T-cell (primary cell): ENCODE results near the gene RNPEPL1. TPM values are rescaled to one million over a fixed set of nuclear protein-coding genes. Genes with fewer than 3 reads are reported as not detected.

Source experiments
- ATAC-seq, 4 experiments: fragments of 200-7000 bp in 3 of 4; fragments of 150-1000 bp in 1 of 4; cut with Tn5 transposase; replicated peaks in 1 of 4; 1 replicate in 3 of 4; 2 replicates in 1 of 4; pipeline ENCODE4 v1.10.0; 2021; ENCODE audit warnings: moderate library complexity in 3 of 4, mild to moderate bottlenecking in 2 of 4, moderate number of reproducible peaks in 1 of 4
- CTCF ChIA-PET, 2 donors: fragments of 300-600 bp; sonication (Branson Sonifier 250); formaldehyde crosslinking; loops; one replicate each; lab custom pipeline; 2022; ENCODE audit warnings: antibody characterized with exemption in 2 of 2; lab: Charles Lee
- POLR2A ChIA-PET, 2 donors: fragments of 300-600 bp; sonication (Branson Sonifier 250); formaldehyde crosslinking; loops; one replicate each; lab custom pipeline; 2022; ENCODE audit warnings: antibody characterized with exemption in 2 of 2; lab: Charles Lee
- DNase-seq, 35 experiments: peaks; one replicate each; pipeline versions ENCODE4 v3.0.0 to v3.0.0-alpha.2; 2013 to 2023
- H3K27ac ChIP-seq: one replicate; pipeline ENCODE4 v1.5.1; 2013; ENCODE audit warnings: low read length
- H3K27me3 ChIP-seq, 2 experiments: replicated peaks in 1 of 2; 1 replicate in 1 of 2; 2 replicates in 1 of 2; pipeline versions ENCODE4 v1.6.1 to v1.7.0; 2013; ENCODE audit warnings: low read length in 1 of 2, mixed read lengths in 1 of 2; ENCODE audit not compliant: control insufficient read depth in 2 of 2, insufficient read depth in 2 of 2; ENCODE audit errors: extremely low read depth in 1 of 2
- H3K36me3 ChIP-seq, 2 donors: 1 replicate in 1 of 2; 2 replicates in 1 of 2; pipeline versions ENCODE4 v1.6.1 to v1.7.0; 2013; ENCODE audit warnings: low read length in 1 of 2; ENCODE audit not compliant: control insufficient read depth in 2 of 2, insufficient read depth in 1 of 2; ENCODE audit errors: extremely low read depth in 1 of 2
- H3K4me1 ChIP-seq, 2 experiments: 1 replicate in 1 of 2; 2 replicates in 1 of 2; pipeline versions ENCODE4 v1.6.1 to v1.7.0; 2013; ENCODE audit warnings: low read length in 2 of 2, mixed read lengths in 1 of 2; ENCODE audit not compliant: insufficient read depth in 2 of 2, control insufficient read depth in 1 of 2; ENCODE audit errors: extremely low read depth in 1 of 2
- H3K4me3 ChIP-seq, 2 donors: 1 replicate in 1 of 2; 2 replicates in 1 of 2; pipeline versions ENCODE4 v1.5.1 to v1.7.0; 2013; ENCODE audit warnings: mild to moderate bottlenecking in 2 of 2, low read length in 1 of 2, moderate library complexity in 1 of 2; ENCODE audit not compliant: control insufficient read depth in 1 of 2; ENCODE audit errors: extremely low read depth in 1 of 2
- H3K9me3 ChIP-seq: 2 replicates; pipeline ENCODE4 v1.7.0; 2013
- H3K27ac Mint-ChIP-seq, 2 donors: one replicate each; pipeline ENCODE4 v1.8.0; 2020 to 2021; ENCODE audit warnings: mild to moderate bottlenecking in 2 of 2, mixed read lengths in 2 of 2
- H3K27me3 Mint-ChIP-seq, 2 donors: one replicate each; pipeline ENCODE4 v1.8.0; 2021 to 2022; ENCODE audit warnings: mixed read lengths in 2 of 2
- H3K36me3 Mint-ChIP-seq: one replicate; pipeline ENCODE4 v1.8.0; 2021; ENCODE audit warnings: mixed read lengths
- H3K4me1 Mint-ChIP-seq, 3 donors: one replicate each; pipeline ENCODE4 v1.8.0; 2020 to 2022; ENCODE audit warnings: mixed read lengths in 3 of 3, mild to moderate bottlenecking in 1 of 3
- H3K4me3 Mint-ChIP-seq, 3 donors: one replicate each; pipeline ENCODE4 v1.8.0; 2020 to 2022; ENCODE audit warnings: mild to moderate bottlenecking in 3 of 3, mixed read lengths in 3 of 3, moderate library complexity in 3 of 3
- H3K9me3 Mint-ChIP-seq, 3 donors: one replicate each; pipeline ENCODE4 v1.8.0; 2020 to 2022; ENCODE audit warnings: mixed read lengths in 3 of 3
- WGBS: methylation state at CpG from one replicate; pipeline ENCODE4 v1.1.5; 2013; ENCODE audit warnings: missing lambda C conversion rate; ENCODE audit not compliant: insufficient coverage; 5-methylcytosine and 5-hydroxymethylcytosine counted together
- total RNA-seq, 35 experiments: library from RNA in 6 of 35; stranded (reverse) in 6 of 35; fragments of 120-200 nt in 1 of 35; gene quantifications; one replicate each; pipeline versions ENCODE4 v1.2.1 to v1.2.4 and lab custom pipeline; 2013 to 2026

The RNPEPL1 gene
- total RNA-seq, 5 donors from 2014 or later (not counting 1 experiment from before 2014, with no cell fraction given): 87.6 to 202 (median 189) TPM

DNA sequence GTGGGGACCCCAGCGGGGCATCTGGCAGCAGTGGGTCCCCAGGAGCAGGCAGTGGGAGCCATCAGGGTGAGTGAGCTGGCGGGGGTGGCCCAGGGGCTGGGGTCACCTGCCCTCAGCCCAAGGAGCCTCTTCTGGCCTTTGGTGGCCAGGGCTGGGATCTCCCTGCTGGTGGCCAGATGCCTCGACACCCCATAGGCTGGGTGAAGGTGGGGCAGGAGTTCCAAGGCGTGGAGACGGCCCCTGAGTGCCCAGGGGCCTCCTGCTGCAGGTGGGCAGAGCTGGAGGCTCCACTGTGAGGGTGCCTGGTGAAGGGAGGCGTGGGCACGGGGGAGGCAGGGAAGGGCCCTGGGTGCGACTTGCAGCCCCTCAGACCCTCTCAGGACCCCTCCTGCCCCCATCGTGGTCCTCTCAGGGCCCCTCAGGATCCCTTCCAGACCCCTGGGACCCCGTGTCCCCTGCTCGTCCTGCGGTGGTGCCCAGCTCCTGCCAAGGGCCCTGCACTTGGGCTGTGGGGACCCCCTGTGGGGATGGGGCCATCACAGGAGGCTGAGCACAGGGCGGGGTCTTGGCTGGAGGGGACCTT is 52.0 kb downstream of the RNPEPL1 start:
- POLR2A ChIA-PET: no interaction called here
- peak in 3 of 35 experiments; percentile 1 to 24 (median 2) for DNase-seq
- peak overlapping the region; percentile 96 for H3K27ac ChIP-seq

DNA sequence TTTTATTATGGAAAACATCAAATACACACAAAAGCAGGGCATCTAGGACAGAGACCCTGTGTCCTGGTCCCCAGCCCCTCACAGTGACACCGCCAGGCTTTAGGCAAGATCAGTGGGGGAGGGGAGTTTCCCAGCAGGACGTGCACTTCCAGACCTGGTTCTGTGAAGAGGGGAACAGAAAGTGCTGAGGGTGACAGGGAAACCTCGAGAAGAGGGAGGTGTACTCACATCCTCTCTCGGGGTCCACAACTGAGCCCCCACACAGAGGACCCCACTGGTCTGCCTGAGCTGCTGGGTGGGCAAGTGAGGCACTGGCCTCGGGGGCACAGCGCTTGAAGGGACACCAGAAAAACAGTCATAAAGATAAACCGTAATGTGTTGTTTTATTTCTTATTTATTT is 52.6 kb downstream of the RNPEPL1 start:
- Histone ChIP-seq H3K4me3 (no peak overlapping the region), H3K4me1 (peaks cover 35 to 66% of the 10 kb centered on the region in 2 experiments), H3K27ac (peak overlapping the region; percentile 96), H3K36me3 (peaks cover 0 to 4% of the 10 kb centered on the region in 2 donors), H3K27me3 (no peaks in the 10 kb centered on the region), H3K9me3 (no peaks in the 10 kb centered on the region)
- Mint-ChIP-seq H3K27me3 (no peaks in the 10 kb centered on the region), H3K27ac (peak overlapping the region; percentile 43 to 66), H3K4me1 (peaks cover 38 to 47% (median 43%) of the 10 kb centered on the region in 3 donors), H3K4me3 (peak overlapping the region in 1 of 3 donors; percentile 85), H3K36me3 (peaks cover 20% of the 10 kb centered on the region), H3K9me3 (peaks cover 0 to 6% (median 0%) of the 10 kb centered on the region in 3 donors)
- WGBS: no CpG with 5 or more reads among the region's 7 CpGs
- DNase-seq (peak in 2 of 35 experiments; percentile 2 to 32), ATAC-seq (no peak)
- CTCF ChIA-PET: interaction anchor here in 1 of 2 donors (1.3 kb wide), 1 partner anchor 106 kb away, joined by 14 read pairs; no protein-coding TSS in a partner anchor
- POLR2A ChIA-PET: no interaction called here

More for the DNA sequence above, 52.0 kb downstream of the RNPEPL1 start:
- peaks cover 20% of the 10 kb centered on the region for H3K36me3 Mint-ChIP-seq
- no peak overlapping the region for H3K4me3 Mint-ChIP-seq
- H3K36me3 ChIP-seq: peaks cover 0 to 4% of the 10 kb centered on the region in 2 donors
- H3K9me3 Mint-ChIP-seq: peaks cover 0 to 6% (median 0%) of the 10 kb centered on the region in 3 donors
- no peak overlapping the region for H3K4me3 ChIP-seq
- no peak for ATAC-seq
- peaks cover 31 to 59% of the 10 kb centered on the region in 2 experiments for H3K4me1 ChIP-seq
- CTCF ChIA-PET: no interaction called here
- H3K27me3 ChIP-seq: no peaks in the 10 kb centered on the region
- H3K9me3 ChIP-seq: no peaks in the 10 kb centered on the region
- H3K27me3 Mint-ChIP-seq: no peaks in the 10 kb centered on the region
- H3K4me1 Mint-ChIP-seq: peaks cover 35 to 42% (median 39%) of the 10 kb centered on the region in 3 donors
- WGBS: 93% methylated on average over 7 of the region's 13 CpGs
- H3K27ac Mint-ChIP-seq: no peak overlapping the region

DNA sequence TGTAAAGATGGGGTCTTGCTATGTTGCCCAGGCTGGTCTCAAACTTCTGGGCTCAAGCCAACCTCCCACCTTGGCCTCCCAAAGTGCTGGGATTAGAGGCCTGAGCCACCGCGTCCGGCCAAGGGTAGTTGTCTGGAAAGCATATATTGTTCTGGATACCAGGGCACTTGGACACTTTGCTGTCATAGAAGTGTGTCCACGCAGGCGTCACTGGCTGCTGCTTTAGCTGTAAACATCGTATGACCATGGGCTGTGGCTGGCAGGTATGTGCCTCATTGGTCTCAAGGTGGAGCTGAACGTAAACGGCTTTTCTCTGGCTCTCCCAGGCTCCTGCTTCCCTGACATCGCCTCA is 53.8 kb downstream of the RNPEPL1 start:
- H3K36me3 ChIP-seq: peaks cover 0 to 4% of the 10 kb centered on the region in 2 donors
- ATAC-seq (no peak), DNase-seq (peak in 3 of 35 experiments; percentile 3 to 19 (median 19))
- CTCF ChIA-PET: interaction anchor here (0.6 to 2.4 kb wide), 5 partner anchors 11 to 108 kb away, joined by 5 to 16 read pairs (median 14); partner anchors contain the start of gene CAPN10 (in 1 of the 2)
- H3K27ac Mint-ChIP-seq: peak overlapping the region; percentile 88 to 96
- peaks cover 47 to 56% (median 51%) of the 10 kb centered on the region in 3 donors for H3K4me1 Mint-ChIP-seq
- WGBS: 82% methylated on average over 7 of the region's 9 CpGs
- H3K9me3 Mint-ChIP-seq: peaks cover 0 to 6% (median 0%) of the 10 kb centered on the region in 3 donors
- H3K27me3 ChIP-seq: no peaks in the 10 kb centered on the region
- H3K27ac ChIP-seq: peak overlapping the region; percentile 96
- H3K9me3 ChIP-seq: no peaks in the 10 kb centered on the region
- H3K4me1 ChIP-seq: peaks cover 43 to 77% of the 10 kb centered on the region in 2 experiments
- no peak overlapping the region for H3K4me3 ChIP-seq
- H3K27me3 Mint-ChIP-seq: no peaks in the 10 kb centered on the region
- peaks cover 14% of the 10 kb centered on the region for H3K36me3 Mint-ChIP-seq
- peak overlapping the region in 2 of 3 donors; percentile 60 to 85 for H3K4me3 Mint-ChIP-seq
- POLR2A ChIA-PET: interaction anchor here in 1 of 2 donors (0.6 to 1.2 kb wide), 2 partner anchors 20 to 35 kb away, joined by 4 to 5 read pairs; partner anchors contain the start of gene CAPN10

DNA sequence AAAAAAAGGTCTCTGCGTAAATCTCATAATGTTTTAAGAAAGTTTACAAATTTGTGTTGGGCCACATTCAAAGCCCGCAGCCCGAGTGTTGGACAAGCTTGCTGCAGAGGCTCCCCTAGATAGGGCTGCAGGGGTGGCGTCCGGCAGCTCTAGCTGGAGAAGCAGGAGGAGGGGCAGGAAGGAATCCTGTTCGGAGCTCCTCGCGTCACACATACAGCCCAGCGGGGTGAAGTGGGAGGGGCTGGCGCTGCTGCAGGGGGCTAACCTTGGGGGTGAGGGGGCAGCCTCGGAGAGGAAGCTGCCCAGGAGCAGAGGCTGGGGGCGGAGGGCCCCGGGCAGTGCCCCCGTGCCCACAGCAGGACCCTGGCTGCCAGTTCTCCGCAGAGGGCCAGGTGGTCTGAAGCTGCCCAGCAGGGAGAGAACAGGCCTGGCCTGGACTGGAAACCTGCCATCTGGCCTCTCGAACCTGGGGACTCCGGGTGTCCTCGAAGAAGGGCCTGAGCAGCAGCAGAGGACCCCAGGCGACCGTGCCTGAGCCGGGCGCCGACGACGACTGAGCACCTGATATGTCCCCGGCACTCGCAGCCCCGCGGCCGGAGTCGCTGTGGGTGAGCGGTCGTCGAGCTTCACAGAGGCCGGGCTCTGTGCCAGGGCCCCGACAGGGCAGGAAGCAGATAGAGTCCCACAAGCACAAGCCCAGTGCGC is 54.4 kb downstream of the RNPEPL1 start:
- H3K4me1 Mint-ChIP-seq: peaks cover 49 to 61% (median 58%) of the 10 kb centered on the region in 3 donors
- H3K4me3 Mint-ChIP-seq: peak overlapping the region in 2 of 3 donors; percentile 21 to 85
- no peaks in the 10 kb centered on the region for H3K9me3 ChIP-seq
- ChIA-PET CTCF (interaction anchor here (0.6 to 2.4 kb wide), 6 partner anchors 11 to 108 kb away, joined by 4 to 16 read pairs (median 6); partner anchors contain the start of gene CAPN10 (in 1 of the 2)), POLR2A (interaction anchor here in 1 of 2 donors (0.6 to 1.2 kb wide), 2 partner anchors 21 to 36 kb away, joined by 4 to 5 read pairs; partner anchors contain the start of gene CAPN10)
- peak overlapping the region; percentile 88 to 96 for H3K27ac Mint-ChIP-seq
- WGBS: 23% methylated on average over 30 of the region's 37 CpGs
- no peaks in the 10 kb centered on the region for H3K27me3 ChIP-seq
- peak overlapping the region; percentile 96 for H3K27ac ChIP-seq
- DNase-seq (peak in 30 of 35 experiments; percentile 23 to 82 (median 62)), ATAC-seq (peak; percentile 14 to 59 (median 40))
- H3K36me3 ChIP-seq: peaks cover 0 to 4% of the 10 kb centered on the region in 2 donors
- H3K36me3 Mint-ChIP-seq: peaks cover 13% of the 10 kb centered on the region
- H3K9me3 Mint-ChIP-seq: peaks cover 0 to 5% (median 0%) of the 10 kb centered on the region in 3 donors
- peak overlapping the region; percentile 11 to 30 for H3K4me3 ChIP-seq
- H3K27me3 Mint-ChIP-seq: no peaks in the 10 kb centered on the region
- H3K4me1 ChIP-seq: peaks cover 47 to 84% of the 10 kb centered on the region in 2 experiments

DNA sequence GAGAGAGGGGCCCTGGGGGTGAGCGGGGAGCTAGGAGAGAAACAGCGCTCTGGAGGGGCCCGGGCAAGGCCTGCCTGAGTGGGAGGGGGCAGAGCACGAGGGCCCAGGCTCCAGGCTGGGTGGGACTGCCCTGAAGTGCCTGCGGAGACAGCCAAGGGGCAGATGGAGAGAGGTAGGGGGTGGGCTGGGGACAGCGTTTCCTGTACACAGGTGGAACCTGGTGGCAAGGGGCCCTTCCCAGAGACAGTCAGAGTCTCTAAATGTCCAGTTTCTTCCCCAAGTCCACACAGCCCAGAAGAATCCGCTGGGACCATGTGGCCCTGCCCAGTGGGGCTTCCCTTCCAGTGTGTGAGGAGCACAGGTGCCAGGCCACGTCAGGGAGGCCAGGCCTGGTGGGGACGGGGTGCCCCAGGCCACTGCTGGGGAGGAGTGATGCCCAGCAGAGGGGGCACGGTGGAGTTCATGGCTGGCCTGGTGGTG is 55.3 kb downstream of the RNPEPL1 start:
- H3K9me3 Mint-ChIP-seq: no peaks in the 10 kb centered on the region
- H3K4me1 Mint-ChIP-seq: peaks cover 49 to 64% (median 63%) of the 10 kb centered on the region in 3 donors

More for the DNA sequence above, 55.3 kb downstream of the RNPEPL1 start:
- Histone ChIP-seq H3K9me3 (no peaks in the 10 kb centered on the region), H3K27me3 (no peaks in the 10 kb centered on the region), H3K4me1 (peaks cover 50 to 91% of the 10 kb centered on the region in 2 experiments), H3K27ac (peak overlapping the region; percentile 96), H3K4me3 (no peak overlapping the region), H3K36me3 (peaks cover 0 to 4% of the 10 kb centered on the region in 2 donors)
- peak overlapping the region in 1 of 3 donors; percentile 85 for H3K4me3 Mint-ChIP-seq
- DNase-seq (peak in 4 of 35 experiments; percentile 5 to 22 (median 15)), ATAC-seq (no peak)
- peak overlapping the region in 1 of 2 donors; percentile 89 for H3K27ac Mint-ChIP-seq
- peaks cover 7% of the 10 kb centered on the region for H3K36me3 Mint-ChIP-seq
- ChIA-PET POLR2A (no interaction called here), CTCF (interaction anchor here in 1 of 2 donors (2.2 to 2.4 kb wide), 2 partner anchors 43 to 57 kb away, joined by 7 to 15 read pairs; no protein-coding TSS in a partner anchor)
- 43% methylated on average over 5 of the region's 10 CpGs for WGBS
- H3K27me3 Mint-ChIP-seq: no peaks in the 10 kb centered on the region
